Endothelial cell of hepatic sinusoid (primary cell): ENCODE results near the gene PCDHGC4.

Source experiments
- in situ Hi-C: cut with HindIII; loops from 2 replicates; pipeline ENCODE4 v1.10.0; 2017; ENCODE audit warnings: low sequenced_read_pairs

PCDHGC4 gene

GRCh38 chr5:141484641-141485311, at the start of gene PCDHGC4:
PCDHGC4 (plus strand) TSS chr5:141485030; CDS start chr5:141485174, 144 bp downstream.
- in situ Hi-C loops, result loop anchor here (5.0 kb wide), 1 partner anchor 38 kb away; no protein-coding TSS in a partner anchor

GRCh38 chr5:141437221-141437620, 47.6 kb upstream of the PCDHGC4 start:
- in situ Hi-C loops, result no loop called here

GRCh38 chr5:141439411-141440141, 45.3 kb upstream of the PCDHGC4 start:
- in situ Hi-C loops, result loop anchor here (5.0 kb wide), 2 partner anchors 32 to 73 kb away; partner anchors contain the start of gene PCDHGB6

- in situ Hi-C loops, result loop anchor here (5.0 kb wide), 2 partner anchors 33 to 72 kb away; partner anchors contain the start of gene PCDHGB6
These were observed 44.5 kb upstream of the PCDHGC4 start for GRCh38 chr5:141440341-141440740.

- in situ Hi-C loops, result loop anchor here (5.0 kb wide), 2 partner anchors 34 to 71 kb away; partner anchors contain the start of gene PCDHGB6
These were observed 43.2 kb upstream of the PCDHGC4 start for GRCh38 chr5:141441571-141442170.

- in situ Hi-C loops, result no loop called here
These were observed 19.5 kb upstream of the PCDHGC4 start for GRCh38 chr5:141465351-141465750.

- in situ Hi-C loops, result no loop called here
These were observed 9.2 kb upstream of the PCDHGC4 start, which contains the start of gene PCDHGC3 for GRCh38 chr5:141475625-141476131. PCDHGC3 (plus strand) TSS chr5:141475966; CDS start chr5:141476117, 151 bp downstream.

- in situ Hi-C loops, result no loop called here
These were observed 8.5 kb upstream of the PCDHGC4 start for GRCh38 chr5:141476132-141476911.

GRCh38 chr5:141477044-141477575, 7.7 kb upstream of the PCDHGC4 start:
- in situ Hi-C loops, result no loop called here

- in situ Hi-C loops, result no loop called here
These were observed 7.0 kb upstream of the PCDHGC4 start for GRCh38 chr5:141477815-141478214.

- in situ Hi-C loops, result no loop called here
These were observed 6.4 kb upstream of the PCDHGC4 start for GRCh38 chr5:141478321-141478945.

GRCh38 chr5:141479776-141480175, 5.1 kb upstream of the PCDHGC4 start:
- in situ Hi-C loops, result no loop called here

GRCh38 chr5:141483902-141484301, 928 bp upstream of the PCDHGC4 start:
- in situ Hi-C loops, result no loop called here

GRCh38 chr5:141484310-141484640, 555 bp upstream of the PCDHGC4 start:
- in situ Hi-C loops, result no loop called here

- in situ Hi-C loops, result loop anchor here (5.0 kb wide), 1 partner anchor 37 kb away; no protein-coding TSS in a partner anchor
These were observed 658 bp downstream of the PCDHGC4 start for GRCh38 chr5:141485321-141486055.

GRCh38 chr5:141486091-141486490, 1.3 kb downstream of the PCDHGC4 start:
- in situ Hi-C loops, result loop anchor here (5.0 kb wide), 1 partner anchor 36 kb away; no protein-coding TSS in a partner anchor

GRCh38 chr5:141487131-141487530, 2.3 kb downstream of the PCDHGC4 start:
- in situ Hi-C loops, result loop anchor here (5.0 kb wide), 1 partner anchor 35 kb away; no protein-coding TSS in a partner anchor

- in situ Hi-C loops, result loop anchor here (5.0 kb wide), 1 partner anchor 33 kb away; no protein-coding TSS in a partner anchor
These were observed 4.0 kb downstream of the PCDHGC4 start, which contains the start of gene PCDHGC5 for GRCh38 chr5:141488591-141489561. PCDHGC5 (plus strand) TSS chr5:141489081; CDS start chr5:141489241, 160 bp downstream.
